Activated gamma-delta T cell treated with Interleukin-2 at 50 U/mL for 16 hours (primary cell): Measurements from ENCODE around the gene CEMIP.

Source experiments
- DNase-seq: peaks from one replicate; pipeline ENCODE4 v3.0.0-alpha.2; 2020

Gene CEMIP

DNA sequence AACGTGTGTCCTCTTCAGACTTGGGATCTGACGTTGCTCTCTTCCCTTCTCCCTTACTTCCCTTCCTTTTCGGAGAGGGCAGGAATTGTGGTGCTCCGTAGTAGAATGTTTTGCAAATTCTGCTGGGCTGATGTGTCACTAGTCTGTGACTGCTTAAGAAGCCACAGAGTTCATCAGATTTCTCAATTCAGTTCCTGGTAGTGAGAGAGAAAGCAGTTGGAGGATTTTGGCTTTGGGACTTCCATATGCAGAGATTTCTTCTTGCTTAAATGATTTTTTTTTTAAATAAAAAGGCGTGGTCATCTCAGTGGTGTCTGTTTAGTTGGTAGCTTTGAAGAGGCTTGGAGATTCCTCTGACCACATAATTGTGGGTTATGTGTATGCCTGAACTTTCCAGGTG is 10.1 kb downstream of the CEMIP start:
- DNase-seq = no peak

DNA sequence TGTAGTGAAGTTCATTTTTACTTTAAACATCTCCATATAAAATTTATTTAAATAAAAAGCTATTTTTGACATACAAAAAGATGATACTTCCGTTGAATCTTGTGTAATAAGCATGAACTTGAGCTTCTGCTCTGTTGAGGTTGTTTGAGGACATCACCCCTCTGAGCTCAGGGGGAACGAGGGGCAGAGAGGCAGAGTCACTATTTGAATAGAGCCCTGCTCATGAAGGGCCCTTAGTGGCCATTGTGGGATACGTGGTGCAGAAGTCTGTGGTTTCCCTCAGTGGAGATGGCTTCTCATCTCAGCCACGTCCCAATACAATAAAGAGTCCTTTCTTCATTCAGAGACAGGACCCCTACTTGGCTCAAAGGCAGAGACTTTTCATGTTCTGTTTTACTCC is 10.6 kb downstream of the CEMIP start:
- no peak for DNase-seq

DNA sequence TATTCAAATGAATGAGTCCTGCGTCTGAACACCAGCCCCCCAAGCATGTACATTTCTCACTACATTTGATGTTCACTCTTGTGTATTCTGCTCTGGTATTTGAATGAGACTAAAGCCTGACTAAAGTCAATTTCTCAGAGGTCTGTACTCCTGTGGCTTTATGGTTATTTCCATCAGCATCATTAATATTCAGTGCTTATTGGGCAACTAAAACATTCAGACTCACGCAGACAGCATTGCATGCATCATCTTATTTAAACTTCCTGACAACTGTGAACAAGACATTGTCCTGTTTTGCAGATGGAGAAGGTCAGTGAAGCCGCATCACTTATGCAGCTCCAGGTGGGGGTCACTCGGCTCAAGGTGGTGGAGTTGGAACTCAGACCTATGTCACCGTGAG is 11.1 kb downstream of the CEMIP start:
- DNase-seq = no peak

DNA sequence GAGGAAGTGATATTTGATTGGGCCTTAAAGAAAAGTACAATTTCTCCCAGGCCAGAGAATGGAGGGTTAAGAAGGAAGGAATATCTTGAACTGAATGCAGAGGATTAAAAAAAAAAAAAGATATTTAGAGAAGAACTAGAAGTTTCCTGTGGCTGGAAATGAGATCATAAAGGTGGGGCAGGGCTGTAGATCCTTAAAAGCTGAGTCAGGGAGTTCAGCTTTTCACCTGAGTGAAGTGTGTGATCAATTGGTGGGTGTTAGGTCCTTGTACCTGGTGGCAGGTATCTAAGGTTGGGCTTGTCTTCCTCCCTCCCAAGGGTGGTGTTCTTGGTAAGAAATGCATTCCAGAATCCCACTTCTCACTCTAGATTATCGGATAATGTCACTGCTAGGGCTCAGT is 11.8 kb downstream of the CEMIP start:
- DNase-seq = no peak

DNA sequence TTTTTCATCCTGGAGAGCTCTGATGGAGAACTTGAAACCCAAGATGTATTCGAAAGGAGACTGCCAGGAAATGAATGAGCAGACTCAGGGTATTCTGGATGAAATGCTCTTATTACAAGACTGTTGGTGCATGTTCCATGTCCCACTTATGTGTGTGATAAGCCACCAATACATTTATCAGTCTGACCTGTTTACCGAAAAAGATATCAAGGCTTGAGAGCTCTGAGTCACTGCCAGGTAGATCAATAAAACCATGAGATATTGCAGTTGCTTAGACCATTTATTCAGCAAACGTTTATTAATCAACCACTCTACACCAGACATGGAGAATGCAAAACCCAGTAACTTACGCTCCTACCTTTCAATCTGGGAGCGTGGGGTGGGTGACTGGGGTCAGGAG is 17.2 kb downstream of the CEMIP start:
- DNase-seq = no peak

DNA sequence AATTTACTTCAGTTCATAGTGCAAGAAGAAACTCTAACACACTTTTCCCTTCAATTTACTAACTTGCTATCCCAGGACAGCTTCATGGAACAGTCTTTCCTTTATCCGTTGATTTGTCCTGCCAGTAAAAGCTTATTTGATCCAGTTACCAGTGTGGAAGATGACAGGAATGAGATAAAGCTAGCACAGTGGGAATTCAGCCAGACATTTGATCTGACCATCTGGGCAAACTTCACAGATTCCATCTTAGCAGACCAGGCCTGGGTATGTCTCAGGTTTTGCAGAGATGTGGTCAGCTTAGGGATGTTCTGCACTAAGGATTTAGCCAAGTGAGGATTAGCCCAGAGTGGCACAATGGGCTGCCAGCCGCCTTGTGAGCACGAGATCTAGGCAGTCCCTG is 19.7 kb downstream of the CEMIP start:
- no peak for DNase-seq

DNA sequence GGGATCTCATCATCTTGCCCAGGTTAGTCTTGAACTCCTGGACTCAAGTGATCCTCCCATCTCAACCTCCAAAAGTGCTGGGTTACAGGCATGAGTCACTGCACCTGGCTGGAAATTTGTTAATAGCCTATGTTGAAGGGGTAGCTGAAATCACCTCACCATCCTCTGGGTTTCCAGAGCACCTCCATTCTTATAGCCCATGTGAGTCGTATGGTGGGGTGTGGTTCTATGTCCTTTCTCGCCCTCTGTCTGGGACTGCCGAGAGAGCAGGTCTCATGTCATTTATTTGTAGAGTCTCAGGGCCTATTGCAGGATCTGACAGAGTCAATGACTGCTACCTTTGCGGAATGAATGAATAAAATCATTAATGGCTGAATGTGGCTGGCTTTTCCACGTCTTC is 20.9 kb downstream of the CEMIP start:
- DNase-seq = no peak

DNA sequence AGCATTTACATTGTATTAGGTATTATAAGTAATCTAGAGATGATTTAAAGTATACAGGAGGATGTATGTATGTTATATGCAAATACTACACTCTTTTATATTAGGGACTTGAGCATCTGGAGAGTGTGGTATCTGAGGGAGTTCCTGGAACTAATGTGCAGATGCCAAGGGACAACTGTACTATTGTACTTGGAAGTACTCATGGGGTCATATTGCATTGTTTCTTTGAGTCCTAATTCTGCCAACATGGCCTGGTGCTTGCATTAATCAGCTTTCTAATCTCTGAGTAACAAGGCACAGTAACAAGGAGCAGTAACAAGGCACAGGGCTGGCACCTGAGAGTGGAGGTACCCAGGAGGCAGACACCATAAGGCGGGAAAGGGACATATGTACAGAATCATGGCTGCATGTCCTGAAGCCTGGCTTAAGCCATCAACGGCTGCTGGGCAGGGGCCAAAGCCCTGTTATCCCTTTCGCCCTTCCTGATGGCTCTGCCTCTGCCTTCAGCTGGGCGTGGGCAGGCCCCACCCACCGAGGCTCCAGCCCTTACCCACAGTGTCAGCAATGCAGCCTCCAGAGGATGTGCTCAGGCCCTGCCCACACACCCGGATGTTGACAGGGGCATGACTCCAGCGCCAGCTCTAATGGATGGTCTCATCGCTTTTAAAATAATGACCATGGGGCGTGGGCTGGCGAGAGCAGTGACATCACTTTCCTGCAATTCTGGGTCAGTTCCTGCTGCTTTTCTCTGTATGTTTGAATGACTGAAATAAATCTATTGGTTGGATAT is 22.9 kb downstream of the CEMIP start:
- DNase-seq = no peak

DNA sequence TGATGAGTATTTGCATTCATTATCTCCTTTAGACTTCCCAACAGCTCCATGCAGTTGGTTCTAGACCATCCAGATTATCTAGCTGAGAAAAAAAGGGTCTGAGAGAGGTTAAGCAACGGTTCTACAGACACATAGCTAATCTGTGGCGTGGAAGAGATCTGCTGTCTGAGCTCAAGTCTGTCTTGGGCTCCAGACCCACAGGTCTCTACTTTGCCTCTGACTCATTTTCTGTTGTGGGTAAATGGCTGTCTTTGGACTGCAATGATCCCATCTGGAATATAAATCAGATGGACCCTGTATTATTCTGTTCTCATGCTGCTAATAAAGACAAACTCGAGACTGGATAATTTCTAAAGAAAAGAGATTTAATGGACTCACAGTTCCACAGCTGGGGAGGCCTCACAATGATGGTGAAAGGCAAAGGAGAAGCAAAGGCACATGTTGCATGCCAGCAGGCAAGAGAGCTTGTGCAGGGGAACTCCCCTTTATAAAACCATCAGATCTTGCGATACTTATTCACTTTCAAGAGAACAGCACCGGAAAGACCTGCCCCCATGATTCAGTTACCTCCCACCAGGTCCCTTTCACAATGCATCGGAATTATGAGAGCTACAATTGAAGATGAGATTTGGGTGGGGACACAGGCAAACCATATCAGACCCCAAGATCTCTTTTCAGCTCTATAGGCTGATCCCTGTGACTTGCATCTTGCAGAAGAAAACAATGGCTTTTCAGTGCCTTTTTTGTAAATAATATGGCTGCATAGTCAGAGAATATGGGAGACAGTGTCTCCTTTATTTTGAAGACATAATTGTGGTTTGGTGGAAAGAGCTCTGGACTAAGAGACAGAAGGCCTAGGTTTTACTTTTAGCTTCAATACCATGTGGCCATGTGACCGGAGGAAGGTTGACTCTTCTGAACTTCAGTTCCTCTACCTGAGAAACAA is 24.7 kb downstream of the CEMIP start:
- no peak for DNase-seq

DNA sequence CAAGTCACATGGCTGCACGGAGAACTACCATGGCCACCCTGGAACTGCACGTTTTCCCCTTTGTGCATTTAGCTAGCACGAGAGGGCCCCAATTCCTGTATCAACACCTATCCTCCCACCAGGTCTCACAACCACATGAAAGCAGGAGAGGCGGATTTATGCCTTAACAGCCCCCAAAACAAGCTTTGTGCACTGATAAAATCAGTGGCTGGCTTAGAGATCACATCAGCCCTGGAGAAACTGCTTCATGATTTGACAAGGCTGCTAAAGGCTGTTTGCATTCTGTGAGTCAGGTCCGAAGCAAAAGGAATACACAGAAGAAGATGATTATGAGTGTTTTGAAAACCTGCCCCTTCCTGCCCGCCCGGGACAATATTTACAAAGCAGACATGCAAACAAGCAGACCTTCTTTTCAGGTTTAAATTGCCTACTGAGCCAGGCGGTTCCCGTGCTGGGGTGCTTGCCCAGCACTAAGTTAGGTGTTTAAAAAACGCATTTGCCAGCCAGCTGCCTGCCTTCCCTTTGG is 25.9 kb downstream of the CEMIP start:
- no peak for DNase-seq

DNA sequence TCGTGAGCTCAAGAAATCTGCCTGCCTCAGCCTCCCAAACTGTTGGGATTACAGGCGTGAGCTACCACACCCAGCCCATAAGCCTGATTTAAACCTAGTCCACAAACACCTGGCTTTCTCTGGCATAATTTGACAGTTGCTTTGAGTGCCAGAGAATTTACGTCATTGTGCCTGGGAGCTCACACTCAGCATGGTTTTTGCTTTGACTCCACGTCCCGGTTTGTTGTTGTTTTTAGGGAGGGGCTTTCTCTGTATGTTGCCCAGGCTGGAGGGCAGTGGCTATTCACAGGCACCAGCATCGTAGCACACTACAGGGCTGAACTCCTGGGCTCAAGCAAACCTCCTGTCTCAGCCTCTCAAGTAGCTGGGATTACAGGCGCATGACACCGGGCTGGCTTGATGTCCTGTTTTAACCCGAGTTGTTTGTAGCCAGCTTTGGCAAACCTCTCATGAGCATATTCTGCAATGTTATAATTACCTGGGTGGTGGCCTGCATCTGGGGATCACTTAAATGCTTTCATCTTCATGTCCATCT is 32.7 kb downstream of the CEMIP start:
- DNase-seq = no peak

DNA sequence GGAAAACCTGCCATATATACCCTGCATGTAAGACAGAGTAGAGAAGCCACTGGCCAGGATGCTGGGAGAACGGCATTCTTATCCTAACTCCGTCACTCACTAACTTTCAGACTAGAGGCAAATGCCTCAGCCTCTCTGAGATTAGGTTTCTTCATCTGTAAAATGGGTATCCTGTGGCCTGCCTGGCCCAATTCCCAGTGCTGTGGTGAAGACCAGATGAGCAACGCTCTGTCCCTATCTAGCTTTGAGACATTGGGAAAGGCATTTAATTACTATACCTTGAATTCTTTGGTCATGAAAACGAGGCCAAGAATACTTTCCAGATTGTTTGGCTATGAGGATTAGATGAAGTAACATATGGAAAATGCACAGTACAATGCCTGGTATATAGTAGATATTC is 35.9 kb downstream of the CEMIP start:
- DNase-seq = no peak

DNA sequence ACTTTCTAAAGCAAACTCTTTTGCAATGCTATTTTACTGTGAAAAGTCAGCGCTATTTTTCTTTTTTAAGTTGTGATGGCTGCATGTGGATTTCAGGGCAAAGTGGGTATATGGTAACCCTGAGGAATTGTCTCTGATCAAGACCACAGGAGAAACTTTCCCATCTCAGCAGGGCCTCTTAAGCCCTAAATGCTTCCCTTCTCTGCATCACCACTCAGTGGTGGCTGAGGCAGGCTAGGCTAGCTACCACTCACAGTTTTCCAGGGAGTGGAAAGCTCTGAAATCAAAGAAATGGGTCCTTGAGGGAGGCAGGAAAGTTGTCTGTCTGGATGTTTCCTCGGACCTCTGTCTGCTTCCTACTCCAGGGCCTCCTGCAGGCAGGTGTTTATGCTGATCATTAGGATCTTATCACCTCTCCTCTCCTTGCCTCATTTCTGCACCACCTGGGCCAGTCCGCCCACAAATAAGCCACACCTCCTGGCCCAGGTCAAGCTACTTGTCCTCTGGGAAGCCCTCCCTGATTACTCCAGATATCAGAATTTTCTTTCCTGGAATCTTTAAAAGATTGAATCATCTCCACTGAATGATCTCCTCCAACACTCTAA is 37.0 kb downstream of the CEMIP start:
- no peak for DNase-seq

DNA sequence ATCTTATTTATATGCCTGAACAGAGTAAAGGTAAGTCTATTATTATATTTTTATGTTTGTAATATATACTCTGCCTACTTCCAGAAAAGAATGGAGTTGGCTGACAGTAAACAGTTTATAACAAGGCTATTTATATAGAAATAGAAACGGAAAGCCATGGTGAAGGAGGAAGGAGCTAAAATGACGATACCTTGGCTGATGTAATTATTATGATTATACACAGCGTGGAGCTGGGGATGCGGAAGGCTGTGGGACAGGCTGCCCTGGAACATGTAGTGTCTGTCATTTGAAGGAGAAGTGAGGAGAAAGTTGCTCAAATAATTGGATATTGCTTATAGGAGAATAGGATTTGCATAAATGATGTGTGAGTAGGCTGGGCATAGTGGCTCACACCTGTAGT is 37.8 kb downstream of the CEMIP start:
- no peak for DNase-seq

DNA sequence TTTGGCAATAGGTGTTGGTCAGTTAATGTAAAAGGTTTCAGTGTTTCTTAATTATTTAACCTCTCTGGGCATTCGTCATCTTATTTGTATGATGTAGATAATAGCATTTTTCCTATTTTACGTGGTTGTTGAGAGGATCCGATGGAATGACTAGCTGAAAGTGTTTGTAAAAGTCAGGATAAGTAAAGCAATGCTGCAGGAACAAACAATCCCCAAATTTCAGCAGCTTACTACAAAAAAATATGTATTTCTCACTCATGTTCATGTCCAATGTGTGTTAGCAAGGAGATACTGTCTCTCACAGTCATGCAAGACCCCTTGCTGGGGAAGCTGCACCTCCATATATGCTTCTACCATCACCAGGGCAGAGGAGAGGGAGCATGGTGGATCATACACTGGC is 38.7 kb downstream of the CEMIP start:
- no peak for DNase-seq

DNA sequence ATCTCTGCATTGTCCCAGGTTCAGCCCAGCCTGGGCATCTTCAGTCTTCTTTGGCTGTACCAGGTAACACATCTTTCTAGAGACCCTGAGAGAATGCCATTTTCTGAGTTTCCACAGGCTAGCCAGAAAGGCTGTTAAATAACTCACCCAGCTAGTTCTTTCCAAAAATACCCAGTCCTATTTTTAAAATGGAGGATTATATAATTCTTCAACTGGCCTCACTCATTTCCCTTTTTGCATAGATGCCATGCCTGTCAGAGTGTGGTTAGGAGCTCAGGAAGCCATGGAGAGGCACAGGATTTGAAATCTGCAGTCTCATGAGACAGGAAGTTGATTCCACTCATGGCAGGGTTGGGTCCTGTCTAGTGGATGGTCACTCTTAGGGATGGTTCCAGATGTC is 39.8 kb downstream of the CEMIP start:
- DNase-seq = no peak

DNA sequence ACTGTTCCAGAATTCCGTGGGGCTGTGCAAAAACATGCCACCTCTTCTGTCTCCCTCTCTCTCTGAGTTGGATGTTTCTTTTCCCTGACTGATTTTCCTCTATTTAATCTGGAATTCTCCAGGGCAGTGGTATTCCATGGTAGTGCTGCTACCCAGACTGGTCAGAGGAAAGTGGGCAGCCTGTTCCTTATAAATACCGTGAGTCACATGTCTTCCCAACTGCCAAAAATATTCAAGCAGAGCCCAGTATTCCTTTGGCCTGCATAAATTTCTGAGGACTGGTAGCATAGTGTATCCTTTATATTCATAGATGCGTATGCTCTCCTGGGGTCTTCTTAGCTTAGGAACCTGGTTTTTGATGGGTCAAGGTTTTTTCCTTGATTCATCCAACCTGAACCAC is 40.9 kb downstream of the CEMIP start:
- no peak for DNase-seq

DNA sequence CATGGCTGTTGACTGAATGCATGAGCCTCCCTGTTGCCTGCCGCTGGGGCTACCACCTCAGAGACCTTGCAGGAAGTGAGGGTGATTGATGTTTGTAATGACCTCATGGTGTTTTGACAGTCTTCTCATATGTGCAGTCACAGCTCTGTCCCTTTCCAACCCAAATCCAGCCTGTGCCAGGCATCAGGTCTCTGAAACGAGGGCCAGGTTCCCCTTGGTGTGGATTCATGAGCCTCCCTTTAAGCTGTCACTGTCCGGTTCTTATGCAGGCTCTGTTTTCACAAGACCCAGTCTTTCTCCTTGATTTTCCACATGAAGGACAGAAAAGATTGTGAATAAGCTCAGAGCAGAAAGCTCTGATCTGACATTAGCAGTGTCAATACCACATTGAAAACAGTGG is 43.1 kb downstream of the CEMIP start:
- DNase-seq = no peak

DNA sequence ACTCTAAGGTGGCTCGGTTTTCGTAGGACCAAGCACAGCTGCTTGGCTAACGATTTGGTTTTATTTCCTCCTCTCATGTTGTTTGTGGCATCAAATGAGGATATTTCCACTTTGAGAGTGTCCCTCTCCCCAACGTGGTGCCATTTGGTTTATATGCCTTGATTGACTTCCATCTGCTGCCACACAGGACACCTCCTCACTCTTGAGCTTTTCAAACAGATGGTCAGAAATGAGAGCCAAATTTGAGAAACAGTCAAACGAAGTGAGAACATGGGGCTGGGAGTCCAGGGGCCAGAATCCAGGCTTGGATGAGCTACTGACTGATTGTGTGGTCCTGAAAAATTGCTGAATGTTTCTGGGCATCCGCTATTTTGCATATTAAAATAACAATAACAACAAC is 43.5 kb downstream of the CEMIP start:
- DNase-seq = no peak

DNA sequence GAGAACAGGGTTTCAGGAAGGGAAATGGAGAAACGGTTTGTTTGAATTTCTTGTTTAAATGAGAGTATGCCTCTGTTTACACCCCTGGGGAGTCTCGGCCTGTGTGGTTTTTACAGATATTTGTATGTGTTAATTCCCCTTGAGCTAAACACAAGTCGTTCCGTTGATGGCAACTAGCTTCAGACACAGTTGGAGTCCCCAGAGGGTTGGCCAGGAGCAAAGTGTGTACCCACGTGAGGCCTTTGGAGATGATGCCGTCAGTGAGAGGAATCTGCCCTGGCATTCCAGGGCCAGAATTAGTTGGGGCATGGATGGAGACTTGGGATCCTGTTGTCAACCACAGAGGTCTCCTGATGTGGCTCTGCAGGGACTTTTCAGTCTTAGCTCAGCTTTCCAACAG is 44.0 kb downstream of the CEMIP start:
- no peak for DNase-seq

DNA sequence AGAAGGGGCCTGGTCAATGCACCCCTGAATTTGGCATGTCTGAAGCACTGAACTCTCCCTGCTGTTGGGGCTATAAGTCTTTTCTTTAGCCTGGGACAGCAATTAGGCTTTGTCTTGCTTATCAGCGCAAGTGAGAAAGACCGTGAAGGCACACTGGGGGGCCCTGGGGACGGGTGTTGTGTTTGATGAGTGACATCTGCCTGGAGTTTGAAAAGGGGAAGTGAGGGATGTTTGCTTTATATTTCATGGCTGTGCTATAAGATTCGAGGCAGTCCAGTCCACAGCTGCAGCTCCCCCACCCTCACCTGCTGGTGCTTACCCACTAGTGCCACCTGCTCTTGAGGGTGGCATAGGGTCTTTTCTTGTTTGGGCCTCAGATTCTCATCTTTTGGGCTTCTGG is 44.8 kb downstream of the CEMIP start:
- no peak for DNase-seq

DNA sequence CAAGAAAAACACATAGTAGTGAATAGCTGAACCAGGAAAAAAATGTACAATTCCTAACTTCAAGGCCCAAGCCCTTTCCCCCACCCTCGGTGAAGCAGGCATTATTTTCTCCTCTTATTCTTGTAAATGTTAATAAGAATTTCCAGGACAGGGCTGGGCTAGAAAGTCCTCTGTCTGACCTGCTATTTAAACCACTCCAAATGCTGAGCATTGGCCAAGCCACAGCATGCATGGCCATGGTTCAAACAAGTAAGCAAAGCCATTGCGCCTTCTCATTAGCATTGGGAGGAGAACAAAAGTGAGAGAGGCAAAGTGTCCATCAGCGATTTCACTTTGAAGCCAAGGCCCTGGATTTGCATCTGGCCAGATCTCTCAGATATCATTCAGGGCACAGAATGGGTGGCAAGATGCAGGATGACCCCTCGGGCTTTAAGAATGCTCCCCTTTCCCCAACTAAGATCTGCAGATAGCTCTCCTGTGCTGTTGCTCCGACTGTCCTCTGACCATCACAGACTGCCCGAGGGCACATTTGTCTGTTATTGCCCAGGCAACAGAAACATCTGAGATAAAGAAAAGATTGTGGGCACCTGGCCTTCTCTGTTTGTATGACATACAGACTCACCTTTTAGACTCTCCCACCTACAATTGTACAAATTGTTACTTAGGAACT is 46.3 kb downstream of the CEMIP start:
- DNase-seq = no peak

DNA sequence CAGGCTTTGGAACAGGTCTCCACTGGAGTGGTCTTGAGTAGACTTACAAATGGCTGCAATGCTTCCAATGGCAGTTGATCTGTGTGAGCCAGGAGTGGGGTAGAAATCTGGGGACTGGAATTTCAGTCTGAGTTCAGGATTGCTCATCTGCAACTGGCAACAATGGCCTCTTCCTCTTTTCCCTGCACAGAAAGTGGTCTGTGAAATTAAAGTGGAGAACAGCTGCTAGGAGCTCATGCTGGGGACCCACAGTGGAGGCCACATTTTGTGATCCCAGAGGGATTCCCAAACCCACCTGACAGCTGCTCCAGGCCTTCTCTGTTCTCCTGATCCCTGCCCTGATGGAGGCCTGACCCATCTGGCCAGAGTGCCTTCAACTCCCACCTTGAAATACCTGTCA is 49.6 kb downstream of the CEMIP start:
- no peak for DNase-seq
